Measurements from ENCODE around the gene SLC4A2.

GRCh38 chr7:151035026-151035717 lies 24.2 kb upstream of the SLC4A2 start:
- TF ChIP-seq POLR2A (IDR thresholded peaks at IDR 0.05) (no peak), CTCF (IDR thresholded peaks at IDR 0.05) (no peak)
